MM.1S (cell line): ENCODE results near the gene FARP2.

Experiments used
- CTCF ChIP-seq: fragments of 300-600 bp; sonication (generic); IDR thresholded peaks from 2 replicates; pipeline ENCODE4 v1.5.1; 2016; ENCODE audit warnings: antibody characterized with exemption, low read length, mixed read lengths
- EZH2 ChIP-seq: fragments of 300-600 bp; sonication (generic); optimal IDR thresholded peaks from 2 replicates; pipeline ENCODE3; 2017; ENCODE audit warnings: low read depth, mild to moderate bottlenecking, antibody characterized with exemption, low read length, mixed read lengths

GRCh38 chr2:241491549-241492173, 135.6 kb downstream of the FARP2 start:
- no peak for TF ChIP-seq CTCF
- no peak for TF ChIP-seq EZH2
